ENCODE data around the gene OR5K3. TPM values are rescaled to one million over a fixed set of nuclear protein-coding genes. Genes with fewer than 3 reads are reported as not detected.

The OR5K3 gene, protein sequence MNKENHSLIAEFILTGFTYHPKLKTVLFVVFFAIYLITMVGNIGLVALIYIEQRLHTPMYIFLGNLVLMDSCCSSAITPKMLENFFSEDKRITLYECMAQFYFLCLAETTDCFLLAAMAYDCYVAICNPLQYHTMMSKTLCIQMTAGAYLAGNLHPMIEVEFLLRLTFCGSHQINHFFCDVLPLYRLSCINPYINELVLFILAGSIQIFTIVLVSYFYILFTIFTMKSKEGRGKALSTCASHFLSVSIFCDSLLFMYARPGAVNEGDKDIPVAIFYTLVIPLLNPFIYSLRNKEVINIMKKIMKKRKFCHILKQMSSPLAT
- total RNA-seq (2022) (not detected in 2 replicates), Bru-seq, nascent RNA (not detected), BruChase-seq, experiment 1, labeled RNA remaining after a 6-hour chase (not detected), BruChase-seq, experiment 2, labeled RNA remaining after a 2-hour chase (not detected)
- long read RNA-seq: 0 reads

- intact Hi-C loops (cut with micrococcal nuclease): no loop called here
- CTCF ChIA-PET: interaction anchor here (0.5 to 0.6 kb wide), 2 partner anchors 31 to 149 kb away, joined by 3 to 4 read pairs; no protein-coding TSS in a partner anchor
- BruUV-seq (replicated peaks): no TSS peak
Measured at GRCh38 chr3:98390366-98390765, at the start of gene OR5K3. TSS of gene OR5K3 (plus strand) at chr3:98390666. CDS start at chr3:98390666, 0 bp downstream.

DNA sequence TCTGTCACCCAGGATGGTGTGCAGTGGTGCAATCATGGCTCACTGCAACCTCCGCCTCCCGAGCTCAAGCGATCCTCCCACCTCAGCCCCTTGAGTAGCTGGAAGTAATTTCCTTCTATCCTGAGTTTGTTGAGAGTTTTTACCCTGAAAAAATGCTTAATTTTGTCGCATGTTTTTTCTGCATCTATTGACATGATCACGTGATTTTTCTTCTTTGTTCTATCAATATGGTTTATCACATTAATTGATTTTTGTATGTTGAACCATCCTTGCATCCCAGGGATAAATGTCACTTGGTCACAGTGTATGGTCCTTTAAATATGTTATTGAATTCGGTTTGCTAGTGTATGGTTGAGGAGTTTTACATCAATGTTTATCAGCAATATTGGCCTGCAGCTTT is 48.7 kb upstream of the OR5K3 start:
- CTCF ChIA-PET: interaction anchor here (0.6 to 0.9 kb wide), 2 partner anchors 12 to 13 kb away, joined by 3 to 7 read pairs; no protein-coding TSS in a partner anchor
- intact Hi-C loops (cut with micrococcal nuclease): no loop called here
- no peak for DNase-seq (ENCODE audit: unreplicated experiment)
- TF ChIP-seq, protein P1, sequence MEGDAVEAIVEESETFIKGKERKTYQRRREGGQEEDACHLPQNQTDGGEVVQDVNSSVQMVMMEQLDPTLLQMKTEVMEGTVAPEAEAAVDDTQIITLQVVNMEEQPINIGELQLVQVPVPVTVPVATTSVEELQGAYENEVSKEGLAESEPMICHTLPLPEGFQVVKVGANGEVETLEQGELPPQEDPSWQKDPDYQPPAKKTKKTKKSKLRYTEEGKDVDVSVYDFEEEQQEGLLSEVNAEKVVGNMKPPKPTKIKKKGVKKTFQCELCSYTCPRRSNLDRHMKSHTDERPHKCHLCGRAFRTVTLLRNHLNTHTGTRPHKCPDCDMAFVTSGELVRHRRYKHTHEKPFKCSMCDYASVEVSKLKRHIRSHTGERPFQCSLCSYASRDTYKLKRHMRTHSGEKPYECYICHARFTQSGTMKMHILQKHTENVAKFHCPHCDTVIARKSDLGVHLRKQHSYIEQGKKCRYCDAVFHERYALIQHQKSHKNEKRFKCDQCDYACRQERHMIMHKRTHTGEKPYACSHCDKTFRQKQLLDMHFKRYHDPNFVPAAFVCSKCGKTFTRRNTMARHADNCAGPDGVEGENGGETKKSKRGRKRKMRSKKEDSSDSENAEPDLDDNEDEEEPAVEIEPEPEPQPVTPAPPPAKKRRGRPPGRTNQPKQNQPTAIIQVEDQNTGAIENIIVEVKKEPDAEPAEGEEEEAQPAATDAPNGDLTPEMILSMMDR (IDR thresholded peaks at IDR 0.05; ENCODE audit: unreplicated experiment): no peak
- Mint-ChIP-seq H3K4me3 (ENCODE audit: unreplicated experiment) (no peak overlapping the region), H3K4me1 (ENCODE audit: insufficient read depth, unreplicated experiment) (peaks cover 5% of the 10 kb centered on the region), H3K36me3 (ENCODE audit: insufficient read depth, unreplicated experiment) (no peaks in the 10 kb centered on the region), H3K9me3 (ENCODE audit: unreplicated experiment) (no peaks in the 10 kb centered on the region), H3K27me3 (ENCODE audit: insufficient read depth, unreplicated experiment) (peaks cover 50% of the 10 kb centered on the region), H3K27ac (ENCODE audit: low read depth, unreplicated experiment) (no peak overlapping the region)
- BruUV-seq (replicated peaks): no TSS peak
- POLR2A ChIA-PET: no interaction called here

More at GRCh38 chr3:98390366-98390765, at the start of gene OR5K3:
- no peaks in the 10 kb centered on the region for H3K4me1 Mint-ChIP-seq (ENCODE audit: insufficient read depth, unreplicated experiment)
- H3K36me3 Mint-ChIP-seq (ENCODE audit: insufficient read depth, unreplicated experiment): no peaks in the 10 kb centered on the region
- POLR2A ChIA-PET: no interaction called here
- no peak within 1 kb of the TSS for H3K4me3 Mint-ChIP-seq (ENCODE audit: unreplicated experiment)
- peaks cover 12% of the 10 kb centered on the region for H3K27me3 Mint-ChIP-seq (ENCODE audit: insufficient read depth, unreplicated experiment)
- TF ChIP-seq, protein P1 (IDR thresholded peaks at IDR 0.05; ENCODE audit: unreplicated experiment): no peak
- no peak for DNase-seq (ENCODE audit: unreplicated experiment)
- H3K9me3 Mint-ChIP-seq (ENCODE audit: unreplicated experiment): no peaks in the 10 kb centered on the region
- no peak within 1 kb of the TSS for H3K27ac Mint-ChIP-seq (ENCODE audit: low read depth, unreplicated experiment)

- DNase-seq (ENCODE audit: unreplicated experiment): peak; percentile 86
- no TSS peak for BruUV-seq (replicated peaks)
- H3K4me3 Mint-ChIP-seq (ENCODE audit: unreplicated experiment): no peak overlapping the region
- no peak overlapping the region for H3K27ac Mint-ChIP-seq (ENCODE audit: low read depth, unreplicated experiment)
- ChIA-PET CTCF (interaction anchor here (0.6 to 2.0 kb wide), 7 partner anchors 11 to 507 kb away, joined by 3 to 10 read pairs (median 4); no protein-coding TSS in a partner anchor), POLR2A (interaction anchor here (0.6 kb wide), 1 partner anchor 168 kb away, joined by 3 read pairs; no protein-coding TSS in a partner anchor)
- H3K9me3 Mint-ChIP-seq (ENCODE audit: unreplicated experiment): no peaks in the 10 kb centered on the region
- H3K4me1 Mint-ChIP-seq (ENCODE audit: insufficient read depth, unreplicated experiment): peaks cover 5% of the 10 kb centered on the region
- intact Hi-C loops (cut with micrococcal nuclease): no loop called here
- TF ChIP-seq, protein P1 (IDR thresholded peaks at IDR 0.05; ENCODE audit: unreplicated experiment): peak; percentile 66
- no peaks in the 10 kb centered on the region for H3K36me3 Mint-ChIP-seq (ENCODE audit: insufficient read depth, unreplicated experiment)
- H3K27me3 Mint-ChIP-seq (ENCODE audit: insufficient read depth, unreplicated experiment): peaks cover 57% of the 10 kb centered on the region
Measured at GRCh38 chr3:98343647-98344507, 46.6 kb upstream of the OR5K3 start.

GRCh38 chr3:98350082-98350481 is 40.4 kb upstream of the OR5K3 start:
- no TSS peak for BruUV-seq (replicated peaks)
- Mint-ChIP-seq H3K36me3 (ENCODE audit: insufficient read depth, unreplicated experiment) (no peaks in the 10 kb centered on the region), H3K9me3 (ENCODE audit: unreplicated experiment) (no peaks in the 10 kb centered on the region), H3K27ac (ENCODE audit: low read depth, unreplicated experiment) (no peak overlapping the region), H3K4me1 (ENCODE audit: insufficient read depth, unreplicated experiment) (no peaks in the 10 kb centered on the region), H3K27me3 (ENCODE audit: insufficient read depth, unreplicated experiment) (peaks cover 18% of the 10 kb centered on the region), H3K4me3 (ENCODE audit: unreplicated experiment) (no peak overlapping the region)
- CTCF ChIA-PET: interaction anchor here (0.7 kb wide), 1 partner anchor 302 kb away, joined by 3 read pairs; no protein-coding TSS in a partner anchor
- POLR2A ChIA-PET: no interaction called here
- intact Hi-C loops (cut with micrococcal nuclease): no loop called here
- no peak for DNase-seq (ENCODE audit: unreplicated experiment)
- TF ChIP-seq, protein P1 (IDR thresholded peaks at IDR 0.05; ENCODE audit: unreplicated experiment): no peak
